Measurements from ENCODE around the gene MEGF6. TPM values are rescaled to one million over a fixed set of nuclear protein-coding genes. Genes with fewer than 3 reads are reported as not detected.

Gene MEGF6
- total RNA-seq, 1 donor from 2014 or later = 57.1 TPM

DNA sequence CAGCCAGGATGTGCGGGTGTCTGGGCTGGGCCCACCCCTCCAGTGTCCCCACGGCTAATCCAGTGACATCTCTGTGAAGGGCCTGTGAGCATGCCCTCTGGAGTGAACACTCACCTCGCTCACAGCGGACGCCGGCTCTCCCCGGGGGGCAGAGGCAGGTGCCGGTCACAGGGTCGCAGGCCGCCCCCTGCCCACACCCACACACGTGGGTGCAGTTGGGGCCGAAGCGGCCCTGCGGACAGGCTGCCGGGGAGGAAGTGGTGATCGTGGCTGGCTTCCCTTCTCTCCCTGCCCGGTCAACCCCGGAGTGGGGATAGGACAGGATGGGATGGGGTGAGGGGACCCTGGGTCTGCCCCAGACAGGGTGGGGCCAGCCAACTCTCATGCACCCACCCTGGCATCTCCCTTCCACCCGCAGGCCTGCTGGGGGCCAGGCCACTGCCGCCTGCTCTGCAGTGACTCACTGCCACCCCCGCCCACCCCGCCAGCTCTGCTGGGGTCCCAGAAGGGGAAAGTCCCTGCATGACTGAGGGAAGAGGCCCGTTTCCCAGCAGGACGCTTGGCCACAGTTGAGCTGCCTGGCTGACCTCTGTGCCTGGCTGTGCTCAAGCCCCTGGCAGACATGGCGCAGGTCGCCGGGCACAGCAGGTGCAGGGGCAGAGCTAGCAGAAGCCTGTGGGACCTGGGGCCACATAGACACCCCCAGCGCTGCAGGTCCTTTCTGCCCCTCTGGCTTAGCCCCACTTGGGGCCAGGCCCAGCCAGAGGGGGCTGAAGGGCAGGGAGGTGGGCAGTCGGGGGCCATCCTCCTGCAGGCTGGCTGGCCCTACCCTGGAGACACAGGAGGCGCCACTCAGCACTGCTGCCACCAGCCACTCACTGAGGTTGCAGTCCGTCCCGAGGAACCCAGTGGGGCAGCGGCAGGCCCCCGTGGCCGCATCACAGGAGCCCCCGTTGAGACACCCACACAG lies 115.2 kb downstream of the MEGF6 start:
- Histone ChIP-seq H3K27me3 (ENCODE audit: low read depth) (no peaks in the 10 kb centered on the region), H3K4me3 (no peak overlapping the region), H3K36me3 (peaks cover 59% of the 10 kb centered on the region), H3K27ac (no peak overlapping the region), H3K4me1 (peaks cover 8% of the 10 kb centered on the region), H3K9me3 (no peaks in the 10 kb centered on the region)
- ATAC-seq (no peak), DNase-seq (no peak)
- TF ChIP-seq, protein P1, sequence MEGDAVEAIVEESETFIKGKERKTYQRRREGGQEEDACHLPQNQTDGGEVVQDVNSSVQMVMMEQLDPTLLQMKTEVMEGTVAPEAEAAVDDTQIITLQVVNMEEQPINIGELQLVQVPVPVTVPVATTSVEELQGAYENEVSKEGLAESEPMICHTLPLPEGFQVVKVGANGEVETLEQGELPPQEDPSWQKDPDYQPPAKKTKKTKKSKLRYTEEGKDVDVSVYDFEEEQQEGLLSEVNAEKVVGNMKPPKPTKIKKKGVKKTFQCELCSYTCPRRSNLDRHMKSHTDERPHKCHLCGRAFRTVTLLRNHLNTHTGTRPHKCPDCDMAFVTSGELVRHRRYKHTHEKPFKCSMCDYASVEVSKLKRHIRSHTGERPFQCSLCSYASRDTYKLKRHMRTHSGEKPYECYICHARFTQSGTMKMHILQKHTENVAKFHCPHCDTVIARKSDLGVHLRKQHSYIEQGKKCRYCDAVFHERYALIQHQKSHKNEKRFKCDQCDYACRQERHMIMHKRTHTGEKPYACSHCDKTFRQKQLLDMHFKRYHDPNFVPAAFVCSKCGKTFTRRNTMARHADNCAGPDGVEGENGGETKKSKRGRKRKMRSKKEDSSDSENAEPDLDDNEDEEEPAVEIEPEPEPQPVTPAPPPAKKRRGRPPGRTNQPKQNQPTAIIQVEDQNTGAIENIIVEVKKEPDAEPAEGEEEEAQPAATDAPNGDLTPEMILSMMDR (IDR thresholded peaks at IDR 0.05) = no peak
- intact Hi-C loops (cut with DNase I) = no loop called here

DNA sequence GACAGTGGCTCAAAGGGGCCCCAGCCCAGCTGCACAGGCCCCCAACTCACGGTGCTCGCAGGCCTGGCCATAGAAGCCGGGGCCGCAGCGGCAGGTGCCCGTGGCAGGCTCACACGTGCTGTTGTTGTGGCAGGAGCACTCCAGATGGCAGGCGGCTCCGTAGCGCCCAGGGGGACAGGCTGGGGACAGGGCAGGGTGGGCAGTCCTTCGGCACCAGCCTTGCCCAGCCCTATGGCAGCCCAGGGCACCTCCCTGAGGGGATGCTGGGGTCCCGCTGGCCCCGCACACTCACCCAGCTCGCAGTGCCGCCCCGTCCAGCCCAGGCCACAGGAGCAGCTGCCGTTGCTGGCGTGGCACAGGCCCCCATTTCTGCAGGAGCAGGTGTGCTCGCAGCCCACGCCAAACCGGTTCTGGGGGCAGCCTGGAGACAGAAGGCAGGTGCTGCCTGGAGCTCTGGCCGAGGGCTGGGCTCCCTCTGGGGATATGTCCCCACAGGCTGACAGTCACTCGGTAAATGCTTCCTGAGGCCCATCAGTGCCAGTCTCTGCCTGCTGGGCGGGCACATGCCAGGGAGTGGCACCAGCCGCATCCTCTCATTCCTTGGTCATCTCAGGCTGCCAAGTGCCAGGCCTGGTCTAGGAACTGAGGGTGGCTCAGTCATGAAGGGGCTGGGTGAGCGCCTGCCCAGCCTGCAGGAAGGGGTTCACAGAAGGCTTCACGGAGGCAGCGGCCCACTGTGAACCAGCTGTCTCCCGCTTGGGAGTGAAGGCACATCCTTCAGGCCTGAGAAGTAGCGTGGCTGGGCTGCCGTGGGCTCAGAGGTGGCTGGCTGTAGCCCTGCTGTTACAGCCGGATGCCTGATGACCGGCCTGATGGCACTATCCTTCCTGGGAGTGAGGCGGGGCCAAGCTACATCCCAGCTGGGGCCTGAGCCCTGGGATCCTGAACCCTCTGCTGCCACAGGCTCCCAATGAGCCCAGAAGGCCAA lies 116.7 kb downstream of the MEGF6 start:
- Histone ChIP-seq H3K36me3 (peaks cover 57% of the 10 kb centered on the region), H3K27me3 (ENCODE audit: low read depth) (no peaks in the 10 kb centered on the region), H3K27ac (no peak overlapping the region), H3K4me3 (no peak overlapping the region), H3K9me3 (no peaks in the 10 kb centered on the region), H3K4me1 (peaks cover 10% of the 10 kb centered on the region)
- no peak for ATAC-seq
- intact Hi-C loops (cut with DNase I) = no loop called here
- DNase-seq = no peak
- TF ChIP-seq, protein P1 (IDR thresholded peaks at IDR 0.05) = no peak

- no peak overlapping the region for H3K27ac ChIP-seq
- intact Hi-C loops (cut with DNase I) = no loop called here
- TF ChIP-seq, protein P1 (IDR thresholded peaks at IDR 0.05) = no peak
- DNase-seq (no peak), ATAC-seq (no peak)
- no peaks in the 10 kb centered on the region for H3K27me3 ChIP-seq (ENCODE audit: low read depth)
- no peaks in the 10 kb centered on the region for H3K9me3 ChIP-seq
- H3K4me3 ChIP-seq = no peak overlapping the region
- peaks cover 41% of the 10 kb centered on the region for H3K36me3 ChIP-seq
- peaks cover 10% of the 10 kb centered on the region for H3K4me1 ChIP-seq
These were observed 118.6 kb downstream of the MEGF6 start for GRCh38 chr1:3492545-3493246.

DNA sequence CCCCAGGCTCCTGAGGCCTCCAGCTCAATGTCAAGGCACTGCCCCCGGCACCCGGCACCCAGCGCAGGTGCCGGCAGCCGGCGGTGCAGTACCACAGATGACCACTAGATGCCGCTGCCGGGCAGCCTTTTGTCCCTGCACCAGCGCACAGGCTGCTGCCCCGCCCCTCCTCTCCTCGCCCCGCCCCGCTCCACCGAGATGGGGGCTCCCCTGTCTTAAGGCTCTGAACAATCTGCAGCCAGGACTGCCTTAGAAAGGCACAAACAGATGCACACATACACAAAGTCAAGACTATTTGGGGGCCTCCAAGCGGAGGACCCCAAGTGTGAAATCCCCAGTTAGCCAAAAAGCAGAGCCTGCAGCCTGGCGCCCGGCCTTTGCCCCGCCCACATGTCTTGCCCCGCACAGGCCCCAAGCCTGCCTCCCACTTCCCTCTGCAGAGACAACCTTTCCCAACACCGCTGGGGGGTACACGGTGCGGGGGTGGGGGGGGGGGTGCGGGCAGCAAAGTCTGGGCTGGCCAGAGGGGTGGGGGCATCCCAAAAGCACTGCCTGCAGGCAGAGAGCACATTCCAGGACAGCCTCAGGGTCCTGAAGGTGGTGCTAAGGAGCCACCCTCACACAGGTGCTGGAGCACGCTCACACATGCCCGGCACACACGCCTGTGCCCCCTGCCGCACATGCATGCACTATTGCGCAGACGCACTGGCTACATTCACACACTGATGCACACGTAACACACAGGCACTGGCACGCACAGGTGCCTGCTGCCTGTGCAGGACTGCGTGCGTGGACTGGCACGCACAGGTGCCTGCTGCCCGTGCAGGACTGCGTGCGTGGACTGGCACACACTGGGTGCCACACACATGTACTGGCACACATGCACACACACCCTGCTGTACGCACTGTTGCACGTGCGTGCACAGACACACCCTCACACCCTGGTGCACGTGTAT lies 119.7 kb downstream of the MEGF6 start:
- ATAC-seq (peak; percentile 83 to 91), DNase-seq (peak; percentile 84)
- H3K9me3 ChIP-seq = no peaks in the 10 kb centered on the region
- H3K36me3 ChIP-seq = peaks cover 29% of the 10 kb centered on the region
- TF ChIP-seq, protein P1 (IDR thresholded peaks at IDR 0.05) = peak; percentile 100
- peak overlapping the region; percentile 23 for H3K4me3 ChIP-seq
- H3K27ac ChIP-seq = no peak overlapping the region
- no peaks in the 10 kb centered on the region for H3K27me3 ChIP-seq (ENCODE audit: low read depth)
- intact Hi-C loops (cut with DNase I) = no loop called here
- H3K4me1 ChIP-seq = peaks cover 10% of the 10 kb centered on the region

Measured in lower lobe of right lung (tissue), 2 donors.